A549 (cell line): ENCODE measurements around the gene RTP5. TPM values are rescaled to one million over a fixed set of nuclear protein-coding genes. Genes with fewer than 3 reads are reported as not detected.

Experiments
- ATAC-seq, 2 experiments: fragments of 200-7000 bp in 1 of 2; fragments of >200 bp in 1 of 2; cut with Nextera tagmentation in 1 of 2; cut with Tn5 transposase in 1 of 2; 3 replicates each; pipeline versions ENCODE4 v1.8.0 to v1.9.1; 2018 to 2020; ENCODE audit warnings: mild to moderate bottlenecking in 1 of 2, moderate library complexity in 1 of 2
- CTCF ChIA-PET: fragments of 300-600 bp; sonication (Branson Sonifier 250); formaldehyde crosslinking; extraction: SDS; loops from one replicate; lab custom pipeline; 2021; ENCODE audit warnings: antibody characterized with exemption, inconsistent platforms; lab: Yijun Ruan, JAX
- POLR2A ChIA-PET: fragments of 350-600 bp; formaldehyde crosslinking; extraction: SDS; loops from one replicate; lab custom pipeline; 2021; ENCODE audit warnings: antibody characterized with exemption, inconsistent platforms; lab: Yijun Ruan, JAX
- DNase-seq, 2 experiments: peaks; one replicate each; pipeline versions ENCODE4 v3.0.0 to v3.0.0-alpha.2; 2011 to 2016; ENCODE audit warnings: low read depth in 1 of 2, low spot score in 1 of 2
- FAIRE-seq: peaks from 2 replicates; lab custom pipeline; 2011; peaks lifted over from hg19 to GRCh38; lab: Jason Lieb, UNC
- H3K27ac ChIP-seq, 2 experiments: fragments of >200 bp; sonication (Bioruptor Twin); formaldehyde crosslinking; 3 replicates each; pipeline ENCODE4 v1.5.1; 2016 to 2017
- H3K4me1 ChIP-seq: fragments of >200 bp; sonication (Bioruptor Twin); formaldehyde crosslinking; 3 replicates; pipeline ENCODE4 v1.6.1; 2016
- H3K4me2 ChIP-seq: fragments of >200 bp; sonication (Bioruptor Twin); formaldehyde crosslinking; 3 replicates; pipeline ENCODE4 v1.6.1; 2016
- H3K4me3 ChIP-seq: fragments of >200 bp; sonication (Bioruptor Twin); formaldehyde crosslinking; 3 replicates; pipeline ENCODE4 v1.5.1; 2016
- H3K9me3 ChIP-seq: fragments of >200 bp; sonication (Bioruptor Twin); formaldehyde crosslinking; 3 replicates; pipeline ENCODE4 v1.6.1; 2016
- CEBPB ChIP-seq, 2 experiments: fragments of >200 bp in 1 of 2; sonication (Bioruptor Twin) in 1 of 2; formaldehyde crosslinking in 1 of 2; IDR thresholded peaks; 2 replicates each; pipeline ENCODE4 v1.6.1; 2012 to 2016
- CHD2 ChIP-seq: fragments of 150-350 bp; IDR thresholded peaks from 2 replicates; pipeline ENCODE4 v1.6.1; 2014; ENCODE audit warnings: low read length; ENCODE audit not compliant: partially characterized antibody
- EHMT2 ChIP-seq: fragments of 200-600 bp; sonication (generic); IDR thresholded peaks from 2 replicates; pipeline ENCODE4 v1.6.1; 2016; ENCODE audit warnings: antibody characterized with exemption, low read depth, mild to moderate bottlenecking, moderate library complexity
- ELK1 ChIP-seq: fragments of 150-350 bp; IDR thresholded peaks from 2 replicates; pipeline ENCODE4 v1.6.1; 2014; ENCODE audit warnings: low read depth, mild to moderate bottlenecking, low read length
- FOSB ChIP-seq: fragments of 250-450 bp; sonication (Bioruptor Pico); IDR thresholded peaks from 2 replicates; pipeline ENCODE4 v1.5.0; 2020; ENCODE audit warnings: mild to moderate bottlenecking, moderate library complexity
- FOSL2 ChIP-seq, 2 experiments: fragments of 450-650 bp in 1 of 2; fragments of >200 bp in 1 of 2; sonication (Bioruptor Twin) in 1 of 2; formaldehyde crosslinking; IDR thresholded peaks; 2 replicates each; pipeline versions ENCODE4 v1.5.0 to v1.6.1; 2016 to 2020; ENCODE audit warnings: mild to moderate bottlenecking in 1 of 2, moderate library complexity in 1 of 2
- HES2 ChIP-seq: fragments of >200 bp; sonication (Bioruptor Twin); formaldehyde crosslinking; IDR thresholded peaks from 2 replicates; pipeline ENCODE4 v1.6.1; 2016
- HOXA7 ChIP-seq: fragments of 250-450 bp; sonication (Bioruptor Pico); IDR thresholded peaks from 2 replicates; pipeline ENCODE4 v1.5.0; 2020; ENCODE audit warnings: mild to moderate bottlenecking, moderate library complexity
- HOXB13 ChIP-seq: fragments of 250-450 bp; sonication (Bioruptor Pico); IDR thresholded peaks from 2 replicates; pipeline ENCODE4 v1.5.0; 2020; ENCODE audit warnings: low read depth, mild to moderate bottlenecking, moderate library complexity
- HOXB5 ChIP-seq: fragments of 250-450 bp; sonication (Bioruptor Pico); IDR thresholded peaks from 2 replicates; pipeline ENCODE4 v1.5.0; 2020; ENCODE audit warnings: mild to moderate bottlenecking, moderate library complexity
- JUN ChIP-seq, 2 experiments: fragments of >200 bp; sonication (Bioruptor Twin); formaldehyde crosslinking; IDR thresholded peaks; 2 replicates in 1 of 2; 3 replicates in 1 of 2; pipeline ENCODE4 v1.6.1; 2016 to 2017
- JUNB ChIP-seq: fragments of >200 bp; sonication (Bioruptor Twin); formaldehyde crosslinking; IDR thresholded peaks from 2 replicates; pipeline ENCODE4 v1.6.1; 2016
- KDM1A ChIP-seq: fragments of 200-600 bp; sonication (generic); IDR thresholded peaks from 2 replicates; pipeline ENCODE4 v1.6.1; 2016; ENCODE audit warnings: low read depth, mild to moderate bottlenecking
- KDM5A ChIP-seq: fragments of 200-600 bp; sonication (generic); IDR thresholded peaks from 2 replicates; pipeline ENCODE4 v1.6.1; 2016; ENCODE audit warnings: antibody characterized with exemption, mild to moderate bottlenecking
- MAZ ChIP-seq: fragments of 150-350 bp; IDR thresholded peaks from 2 replicates; pipeline ENCODE4 v1.6.1; 2014; ENCODE audit warnings: antibody characterized with exemption, low read depth, low read length, borderline replicate concordance
- MYC ChIP-seq: IDR thresholded peaks from 2 replicates; pipeline ENCODE4 v1.6.1; 2012; ENCODE audit warnings: mild to moderate bottlenecking, inconsistent platforms, low read length, improper control_type of control experiment, borderline replicate concordance
- NFE2L2 ChIP-seq: fragments of 150-350 bp; conservative IDR thresholded peaks from 2 replicates; pipeline ENCODE4 v1.6.1; 2014; ENCODE audit warnings: low read length
- NPAS2 ChIP-seq: fragments of 250-450 bp; sonication (Bioruptor Pico); IDR thresholded peaks from 2 replicates; pipeline ENCODE4 v1.8.0; 2022; ENCODE audit warnings: mild to moderate bottlenecking, moderate library complexity, borderline replicate concordance
- NR3C1 ChIP-seq: fragments of >200 bp; sonication (Bioruptor Twin); formaldehyde crosslinking; IDR thresholded peaks from 3 replicates; pipeline ENCODE4 v1.6.1; 2017
- PHF8 ChIP-seq: fragments of 200-600 bp; sonication (generic); IDR thresholded peaks from 2 replicates; pipeline ENCODE4 v1.6.1; 2016; ENCODE audit warnings: low read depth, mild to moderate bottlenecking, antibody characterized with exemption, moderate library complexity, borderline replicate concordance
- POLR2AphosphoS2 ChIP-seq: conservative IDR thresholded peaks from 2 replicates; pipeline ENCODE4 v1.6.1; 2012; ENCODE audit warnings: low read length, improper control_type of control experiment, inconsistent platforms
- RCOR1 ChIP-seq: fragments of 150-350 bp; IDR thresholded peaks from 2 replicates; pipeline ENCODE4 v1.6.1; 2014; ENCODE audit warnings: antibody characterized with exemption, low read length, low read depth
- RFX5 ChIP-seq: fragments of 450-650 bp; IDR thresholded peaks from 2 replicates; pipeline ENCODE4 v1.7.1; 2014; ENCODE audit warnings: antibody characterized with exemption, mild to moderate bottlenecking, moderate library complexity
- RNF2 ChIP-seq: fragments of 200-600 bp; sonication (generic); IDR thresholded peaks from 2 replicates; pipeline ENCODE4 v1.6.1; 2016; ENCODE audit warnings: low read depth, mild to moderate bottlenecking, antibody characterized with exemption, moderate library complexity, borderline replicate concordance
- TP53 ChIP-seq: fragments of 250-450 bp; sonication (Bioruptor Pico); IDR thresholded peaks from 2 replicates; pipeline ENCODE4 v1.5.0; 2021; ENCODE audit warnings: mild to moderate bottlenecking, moderate library complexity
- ZC3H11A ChIP-seq: fragments of 450-650 bp; IDR thresholded peaks from 2 replicates; pipeline ENCODE4 v1.6.1; 2014; ENCODE audit warnings: antibody characterized with exemption, mild to moderate bottlenecking
- WGBS: methylation state at CpG from one replicate; pipeline ENCODE4 v1.1.6; 2017; ENCODE audit errors: missing lambda C conversion rate; 5-methylcytosine and 5-hydroxymethylcytosine counted together
- polyA plus RNA-seq, 4 experiments: library from polyadenylated mRNA; depleted of rRNA in 3 of 4; stranded (reverse); fragments of >200 nt; fragmentation: RNase III in 1 of 4; extraction: RNeasy Plus Mini Kit Qiagen cat#74134 plus additional on column Dnase treatment in 1 of 4; gene quantifications; 2 replicates in 3 of 4; 3 replicates in 1 of 4; pipeline ENCODE4 v1.2.3, GENCODE V29; 2011 to 2017
- TF ChIP-seq, protein P1 (sequence below): fragments of 250-450 bp; sonication (Bioruptor Pico); IDR thresholded peaks from 2 replicates; pipeline ENCODE4 v1.5.0; 2020; ENCODE audit warnings: low read depth, mild to moderate bottlenecking, moderate library complexity
- TF ChIP-seq, protein P2 (sequence below): IDR thresholded peaks from 2 replicates; pipeline ENCODE4 v1.6.1; 2012
- TF ChIP-seq, protein P3 (sequence below): IDR thresholded peaks from 2 replicates; pipeline ENCODE4 v1.6.1; 2012; ENCODE audit warnings: low read depth, borderline replicate concordance

RTP5 gene
- polyA plus RNA-seq, 2 of the 4 experiments (the other 2 are of a cell fraction), result not detected

DNA sequence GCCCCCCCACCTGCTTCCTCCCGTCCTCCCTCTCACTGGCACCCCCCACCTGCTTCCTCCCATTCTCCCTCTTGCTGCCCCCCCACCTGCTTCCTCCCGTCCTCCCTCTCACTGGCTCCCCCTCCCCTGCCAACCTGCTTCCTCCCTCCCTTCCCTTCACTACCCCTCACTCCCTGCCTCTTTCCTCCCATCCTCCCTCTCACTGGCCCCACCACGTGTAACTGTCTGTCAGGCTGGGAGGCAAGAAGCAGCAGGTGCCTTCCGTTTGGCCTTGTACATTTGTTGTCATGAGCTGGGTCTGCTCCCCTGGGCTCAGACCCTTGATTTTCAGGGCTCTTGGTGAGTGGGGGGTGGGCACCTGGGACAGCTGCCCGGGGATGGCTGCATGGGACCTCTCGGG is 19.1 kb downstream of the RTP5 start:
- no peak for TF ChIP-seq NR3C1
- no peak for TF ChIP-seq JUN (IDR thresholded peaks at IDR 0.05)
- TF ChIP-seq EHMT2, result no peak
- no peak for TF ChIP-seq HOXA7 (CRISPR knock-in tag)
- TF ChIP-seq RFX5, result no peak
- TF ChIP-seq CHD2, result no peak
- no peak for TF ChIP-seq CEBPB (IDR thresholded peaks at IDR 0.05)
- TF ChIP-seq KDM5A, result no peak
- no peak for TF ChIP-seq KDM1A
- no peak for TF ChIP-seq NPAS2
- no peak for TF ChIP-seq POLR2AphosphoS2
- TF ChIP-seq RNF2, result no peak
- TF ChIP-seq PHF8, result no peak
- TF ChIP-seq ZC3H11A, result no peak
- H3K9me3 ChIP-seq, result no peaks in the 10 kb centered on the region
- 61% methylated on average over 4 of the region's 6 CpGs for WGBS

GRCh38 chr2:241890524-241891235 is 21.2 kb downstream of the RTP5 start:
- DNase-seq, result no peak
- POLR2A ChIA-PET, result no interaction called here
- no peak for TF ChIP-seq ZC3H11A
- TF ChIP-seq RCOR1, result no peak
- no peak for TF ChIP-seq PHF8
- TF ChIP-seq, protein P1, sequence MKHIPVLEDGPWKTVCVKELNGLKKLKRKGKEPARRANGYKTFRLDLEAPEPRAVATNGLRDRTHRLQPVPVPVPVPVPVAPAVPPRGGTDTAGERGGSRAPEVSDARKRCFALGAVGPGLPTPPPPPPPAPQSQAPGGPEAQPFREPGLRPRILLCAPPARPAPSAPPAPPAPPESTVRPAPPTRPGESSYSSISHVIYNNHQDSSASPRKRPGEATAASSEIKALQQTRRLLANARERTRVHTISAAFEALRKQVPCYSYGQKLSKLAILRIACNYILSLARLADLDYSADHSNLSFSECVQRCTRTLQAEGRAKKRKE (CRISPR knock-in tag), result no peak
- TF ChIP-seq, protein P2, sequence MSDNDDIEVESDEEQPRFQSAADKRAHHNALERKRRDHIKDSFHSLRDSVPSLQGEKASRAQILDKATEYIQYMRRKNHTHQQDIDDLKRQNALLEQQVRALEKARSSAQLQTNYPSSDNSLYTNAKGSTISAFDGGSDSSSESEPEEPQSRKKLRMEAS, result no peak
- TF ChIP-seq HOXB13, result no peak
- no peak for TF ChIP-seq MYC
- TF ChIP-seq ELK1, result no peak
- TF ChIP-seq HOXB5, result no peak
- no peak for TF ChIP-seq NR3C1
- no peak for TF ChIP-seq JUNB
- no peak for TF ChIP-seq RNF2
- no peak for TF ChIP-seq FOSB (CRISPR knock-in tag)
- no peak for TF ChIP-seq FOSL2 (IDR thresholded peaks at IDR 0.05)
- TF ChIP-seq FOSL2 (CRISPR knock-in tag; IDR thresholded peaks at IDR 0.05), result no peak
- TF ChIP-seq MAZ, result no peak
- TF ChIP-seq HES2, result no peak
- no peak for TF ChIP-seq CEBPB (IDR thresholded peaks at IDR 0.05)
- no peak for TF ChIP-seq TP53 (CRISPR knock-in tag)
- TF ChIP-seq, protein P3, sequence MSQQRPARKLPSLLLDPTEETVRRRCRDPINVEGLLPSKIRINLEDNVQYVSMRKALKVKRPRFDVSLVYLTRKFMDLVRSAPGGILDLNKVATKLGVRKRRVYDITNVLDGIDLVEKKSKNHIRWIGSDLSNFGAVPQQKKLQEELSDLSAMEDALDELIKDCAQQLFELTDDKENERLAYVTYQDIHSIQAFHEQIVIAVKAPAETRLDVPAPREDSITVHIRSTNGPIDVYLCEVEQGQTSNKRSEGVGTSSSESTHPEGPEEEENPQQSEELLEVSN, result no peak
- TF ChIP-seq NFE2L2, result no peak

More for the DNA sequence above, 19.1 kb downstream of the RTP5 start:
- FAIRE-seq, result no peak
- H3K27ac ChIP-seq, result no peak overlapping the region
- ChIA-PET CTCF (no interaction called here), POLR2A (no interaction called here)
- H3K4me1 ChIP-seq, result no peaks in the 10 kb centered on the region
- no peak for DNase-seq
- H3K4me3 ChIP-seq, result no peak overlapping the region
- no peak for ATAC-seq
- no peak overlapping the region for H3K4me2 ChIP-seq

More at GRCh38 chr2:241890524-241891235, 21.2 kb downstream of the RTP5 start:
- no peak overlapping the region for H3K4me3 ChIP-seq
- H3K4me1 ChIP-seq, result no peaks in the 10 kb centered on the region
- CTCF ChIA-PET, result interaction anchor here (2.7 kb wide), 1 partner anchor 12 kb away, joined by 13 read pairs; no protein-coding TSS in a partner anchor
- H3K4me2 ChIP-seq, result no peak overlapping the region
- FAIRE-seq, result no peak
- ATAC-seq, result no peak
- no peak overlapping the region for H3K27ac ChIP-seq
- WGBS, result 81% methylated on average over 21 of the region's 29 CpGs
- no peaks in the 10 kb centered on the region for H3K9me3 ChIP-seq
